ENCODE data around the gene RHBDD2. TPM values are rescaled to one million over a fixed set of nuclear protein-coding genes. Genes with fewer than 3 reads are reported as not detected.

Gene RHBDD2
- total and polyA plus RNA-seq, 2 donors (not counting 3 experiments of a cell fraction or from before 2014, with no cell fraction given) = 36.7 to 99.2 TPM

- dilution Hi-C loops (cut with MboI; ENCODE audit: extremely low pct_ligation_motif_present, low sequenced_read_pairs) = no loop called here
- Histone ChIP-seq H3K4me1 (ENCODE audit: control insufficient read depth, extremely low read depth, insufficient read depth, low read length) (peaks cover 7% of the 10 kb centered on the region), H3K36me3 (ENCODE audit: control insufficient read depth in 2 of 2, extremely low read depth in 1 of 2, insufficient read depth in 2 of 2, low read length in 2 of 2) (no peaks in the 10 kb centered on the region), H3K9ac (replicated peaks; ENCODE audit: extremely low read depth, insufficient read depth, low read length) (no peak overlapping the region), H3K9me1 (replicated peaks; ENCODE audit: control insufficient read depth, extremely low read depth, insufficient read depth, low read length) (no peaks in the 10 kb centered on the region), H3K9me3 (replicated peaks; ENCODE audit: control insufficient read depth, insufficient read depth, low read length) (no peaks in the 10 kb centered on the region), H3K27me3 (ENCODE audit: control insufficient read depth in 2 of 2, insufficient read depth in 2 of 2, low read length in 2 of 2) (no peaks in the 10 kb centered on the region), H2AFZ (ENCODE audit: low read depth, low read length) (no peak overlapping the region), H3K27ac (ENCODE audit: insufficient read depth, low read depth, low read length) (no peak overlapping the region), H3K4me3 (replicated peaks in 1 of 3; ENCODE audit: insufficient read depth in 1 of 3, low read depth in 1 of 3, low read length in 3 of 3) (no peak overlapping the region), H3K79me2 (ENCODE audit: control insufficient read depth, insufficient read depth, low read length) (no peaks in the 10 kb centered on the region), H3K4me2 (ENCODE audit: insufficient read depth, low read length) (no peak overlapping the region), H4K20me1 (replicated peaks; ENCODE audit: control insufficient read depth, extremely low read depth, insufficient read depth, low read length) (no peaks in the 10 kb centered on the region)
- DNase-seq (ENCODE audit: low read depth, low spot score) = no peak
- ChIA-PET CTCF (interaction anchor here (0.7 to 1.3 kb wide), 2 partner anchors 19 to 130 kb away, joined by 3 to 4 read pairs; no protein-coding TSS in a partner anchor), POLR2A (interaction anchor here (0.6 kb wide), 1 partner anchor 10 kb away, joined by 3 read pairs; no protein-coding TSS in a partner anchor)
- intact Hi-C loops (cut with micrococcal nuclease) = no loop called here
- BruUV-seq (replicated peaks) = no TSS peak
- no peak for TF ChIP-seq EZH2 (IDR thresholded peaks at IDR 0.05; ENCODE audit: borderline replicate concordance, low read depth, low read length, severe bottlenecking)
- no peak for TF ChIP-seq CTCF (IDR thresholded peaks at IDR 0.05; ENCODE audit: extremely low read depth in 1 of 2, insufficient read depth in 1 of 2, low read depth in 1 of 2, low read length in 2 of 2)
- no peak for TF ChIP-seq MYC (IDR thresholded peaks at IDR 0.05; ENCODE audit: low read depth, low read length)
- TF ChIP-seq MAX (IDR thresholded peaks at IDR 0.05; ENCODE audit: insufficient read depth, insufficient read length) = no peak
- no peak for TF ChIP-seq GATA2 (IDR thresholded peaks at IDR 0.05; ENCODE audit: insufficient read depth, insufficient read length, low read depth, low read length)
- no peak for TF ChIP-seq JUN (IDR thresholded peaks at IDR 0.05; ENCODE audit: borderline replicate concordance, insufficient read depth, insufficient read length, low read depth)
- no peak for TF ChIP-seq FOS (IDR thresholded peaks at IDR 0.05; ENCODE audit: borderline replicate concordance, insufficient read depth, low read length)
- TF ChIP-seq POLR2AphosphoS5 (IDR thresholded peaks at IDR 0.05; ENCODE audit: insufficient read depth, low read depth, low read length) = no peak
- no peak for TF ChIP-seq POLR2A (IDR thresholded peaks at IDR 0.05; ENCODE audit: low read depth, low read length)
- FAIRE-seq = no peak
Measured at GRCh38 chr7:75847707-75848106, 31.1 kb upstream of the RHBDD2 start.
